ENCODE results near the gene HMG20A. TPM values are rescaled to one million over a fixed set of nuclear protein-coding genes. Genes with fewer than 3 reads are reported as not detected.

HMG20A gene
- total and polyA plus RNA-seq, 10 of the 15 experiments (the other 5 are each of a cell fraction or from before 2014, with no cell fraction given): 30.0 to 98.7 (median 46.8) TPM

DNA sequence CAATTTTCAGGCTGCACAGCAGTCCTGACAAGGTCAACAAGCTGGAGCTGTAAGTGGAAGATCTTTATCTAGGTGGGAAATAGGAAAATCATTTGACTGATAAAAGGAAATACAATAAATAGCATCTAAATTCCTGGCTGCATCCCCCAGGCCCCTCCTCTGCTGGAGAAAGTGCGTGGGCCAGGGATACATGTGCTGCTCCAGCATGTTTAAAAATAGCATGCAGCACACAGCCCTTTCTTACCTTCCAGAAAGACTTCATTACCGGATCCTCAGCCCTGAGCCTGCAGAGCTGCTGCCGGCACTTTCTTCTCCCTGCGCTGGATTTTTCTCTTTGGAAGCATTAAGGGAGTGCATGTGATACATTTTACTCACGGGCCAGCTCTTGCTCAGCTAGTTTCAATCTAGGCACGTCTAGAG, 77.3 kb downstream of the HMG20A start:
- 0 out of 4 replicates have a peak, but pooled peaks cover 0 to 5% of the 10 kb centered on the region in 2 experiments for H3K36me3 ChIP-seq (ENCODE audit: control insufficient read depth in 2 of 2, insufficient read depth in 2 of 2, low read length in 1 of 2)
- intact Hi-C loops (cut with micrococcal nuclease; ENCODE audit: unreplicated experiment): loop anchor here (1.0 to 5.0 kb wide), 3 partner anchors 44 to 379 kb away; no protein-coding TSS in a partner anchor
- no peak for FAIRE-seq
- ChIA-PET POLR2A (interaction anchor here (1.1 to 1.2 kb wide), 2 partner anchors 11 to 54 kb away, joined by 3 read pairs; no protein-coding TSS in a partner anchor), RAD21 (ENCODE audit: unreplicated experiment) (interaction anchor here (0.7 to 10.5 kb wide), 10 partner anchors 41 to 529 kb away, joined by 3 to 279 read pairs (median 12); no protein-coding TSS in a partner anchor), CTCF (interaction anchor here (1.0 to 10.5 kb wide), 18 partner anchors 10 to 524 kb away, joined by 3 to 411 read pairs (median 6); no protein-coding TSS in a partner anchor), SMC1A (ENCODE audit: uncharacterized antibody, unreplicated experiment) (interaction anchor here (0.8 to 10.1 kb wide), 17 partner anchors 38 to 466 kb away, joined by 3 to 269 read pairs (median 4); no protein-coding TSS in a partner anchor)
- TF ChIP-seq BMI1 (IDR thresholded peaks at IDR 0.05; ENCODE audit: borderline replicate concordance): no peak
- TF ChIP-seq RB1 (IDR thresholded peaks at IDR 0.05; ENCODE audit: borderline replicate concordance): no peak
- TF ChIP-seq ZNF207 (IDR thresholded peaks at IDR 0.05; ENCODE audit: borderline replicate concordance): no peak
- no peak for TF ChIP-seq PAX5 (IDR thresholded peaks at IDR 0.05; ENCODE audit: borderline replicate concordance, low read depth, low read length)
- TF ChIP-seq, protein P1, sequence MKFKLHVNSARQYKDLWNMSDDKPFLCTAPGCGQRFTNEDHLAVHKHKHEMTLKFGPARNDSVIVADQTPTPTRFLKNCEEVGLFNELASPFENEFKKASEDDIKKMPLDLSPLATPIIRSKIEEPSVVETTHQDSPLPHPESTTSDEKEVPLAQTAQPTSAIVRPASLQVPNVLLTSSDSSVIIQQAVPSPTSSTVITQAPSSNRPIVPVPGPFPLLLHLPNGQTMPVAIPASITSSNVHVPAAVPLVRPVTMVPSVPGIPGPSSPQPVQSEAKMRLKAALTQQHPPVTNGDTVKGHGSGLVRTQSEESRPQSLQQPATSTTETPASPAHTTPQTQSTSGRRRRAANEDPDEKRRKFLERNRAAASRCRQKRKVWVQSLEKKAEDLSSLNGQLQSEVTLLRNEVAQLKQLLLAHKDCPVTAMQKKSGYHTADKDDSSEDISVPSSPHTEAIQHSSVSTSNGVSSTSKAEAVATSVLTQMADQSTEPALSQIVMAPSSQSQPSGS (IDR thresholded peaks at IDR 0.05; ENCODE audit: low read length): no peak
- TF ChIP-seq TARDBP (IDR thresholded peaks at IDR 0.05; ENCODE audit: borderline replicate concordance): no peak
- TF ChIP-seq WRNIP1 (IDR thresholded peaks at IDR 0.05; ENCODE audit: borderline replicate concordance, low read depth, low read length): no peak
- TF ChIP-seq GATAD2B (conservative IDR thresholded peaks at IDR 0.05; ENCODE audit: low read depth): no peak
- TF ChIP-seq ASH2L (IDR thresholded peaks at IDR 0.05; ENCODE audit: borderline replicate concordance, low read depth): no peak
- TF ChIP-seq, protein P2, sequence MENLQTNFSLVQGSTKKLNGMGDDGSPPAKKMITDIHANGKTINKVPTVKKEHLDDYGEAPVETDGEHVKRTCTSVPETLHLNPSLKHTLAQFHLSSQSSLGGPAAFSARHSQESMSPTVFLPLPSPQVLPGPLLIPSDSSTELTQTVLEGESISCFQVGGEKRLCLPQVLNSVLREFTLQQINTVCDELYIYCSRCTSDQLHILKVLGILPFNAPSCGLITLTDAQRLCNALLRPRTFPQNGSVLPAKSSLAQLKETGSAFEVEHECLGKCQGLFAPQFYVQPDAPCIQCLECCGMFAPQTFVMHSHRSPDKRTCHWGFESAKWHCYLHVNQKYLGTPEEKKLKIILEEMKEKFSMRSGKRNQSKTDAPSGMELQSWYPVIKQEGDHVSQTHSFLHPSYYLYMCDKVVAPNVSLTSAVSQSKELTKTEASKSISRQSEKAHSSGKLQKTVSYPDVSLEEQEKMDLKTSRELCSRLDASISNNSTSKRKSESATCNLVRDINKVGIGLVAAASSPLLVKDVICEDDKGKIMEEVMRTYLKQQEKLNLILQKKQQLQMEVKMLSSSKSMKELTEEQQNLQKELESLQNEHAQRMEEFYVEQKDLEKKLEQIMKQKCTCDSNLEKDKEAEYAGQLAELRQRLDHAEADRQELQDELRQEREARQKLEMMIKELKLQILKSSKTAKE (IDR thresholded peaks at IDR 0.05; ENCODE audit: low read depth, poor library complexity, severe bottlenecking): no peak
- TF ChIP-seq EED (IDR thresholded peaks at IDR 0.05; ENCODE audit: low read depth): no peak
- TF ChIP-seq CBX5 (IDR thresholded peaks at IDR 0.05; ENCODE audit: low read depth): no peak
- no peak for TF ChIP-seq ZSCAN29 (IDR thresholded peaks at IDR 0.05)
- H3K9ac ChIP-seq (ENCODE audit: control insufficient read depth, insufficient read depth, low read length): no peak overlapping the region
- in situ Hi-C loops (cut with MboI): loop anchor here (5.0 kb wide), 2 partner anchors 311 to 381 kb away; no protein-coding TSS in a partner anchor
- H2AFZ ChIP-seq (ENCODE audit: control insufficient read depth, low read depth, low read length): no peak overlapping the region
- no peak overlapping the region for H3K27ac ChIP-seq (ENCODE audit: control insufficient read depth, insufficient read depth)
- BruUV-seq (replicated peaks): no TSS peak
- 96% methylated on average over 6 of the region's 6 CpGs for WGBS (ENCODE audit: insufficient coverage, insufficient replicate concordance, low lambda C conversion rate, missing lambda C conversion rate)
- no peaks in the 10 kb centered on the region for H3K27me3 ChIP-seq (replicated peaks in 1 of 2; ENCODE audit: control insufficient read depth in 2 of 2, insufficient read depth in 2 of 2, low read length in 1 of 2)
- H3K4me2 ChIP-seq (ENCODE audit: control insufficient read depth, insufficient read depth): no peak overlapping the region
- ATAC-seq: no peak
- H3K4me3 ChIP-seq: no peak overlapping the region
- H3K9me3 ChIP-seq (replicated peaks; ENCODE audit: control insufficient read depth, insufficient read depth, low read length): no peaks in the 10 kb centered on the region
- H3K79me2 ChIP-seq (ENCODE audit: control insufficient read depth, insufficient read depth, low read length): no peaks in the 10 kb centered on the region
- H3K4me1 ChIP-seq (ENCODE audit: control insufficient read depth, insufficient read depth, low read length): peaks cover 17% of the 10 kb centered on the region
- no peaks in the 10 kb centered on the region for H4K20me1 ChIP-seq (ENCODE audit: control insufficient read depth, insufficient read depth)
- no peak for DNase-seq (ENCODE audit: low read depth, low spot score)
